ENCODE results near the gene CAMSAP1. TPM values are rescaled to one million over a fixed set of nuclear protein-coding genes. Genes with fewer than 3 reads are reported as not detected.

Gene CAMSAP1
- total RNA-seq, 4 donors from 2014 or later, result 15.6 to 61.2 (median 43.2) TPM

DNA sequence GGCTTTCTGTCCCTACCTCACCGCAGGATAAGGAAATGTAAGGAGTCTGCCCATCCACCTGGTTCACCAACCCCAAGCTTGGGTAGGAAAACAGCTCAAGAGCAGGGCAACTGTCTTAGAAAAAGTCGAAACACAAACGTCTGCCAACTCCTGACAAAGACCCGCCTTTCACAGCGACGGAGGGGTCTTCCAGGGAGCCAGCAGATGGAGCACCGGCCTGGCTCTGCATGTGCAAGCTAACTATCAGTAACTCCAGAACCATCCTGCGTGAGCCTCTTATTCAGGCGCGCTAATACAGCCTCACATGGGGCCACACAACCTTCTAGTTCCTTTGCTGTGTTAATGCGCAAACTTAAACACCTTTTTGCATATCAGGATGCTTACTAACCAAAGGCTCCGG is 26.9 kb downstream of the CAMSAP1 start:
- DNase-seq, result no peak
- H3K27ac ChIP-seq, result no peak overlapping the region

DNA sequence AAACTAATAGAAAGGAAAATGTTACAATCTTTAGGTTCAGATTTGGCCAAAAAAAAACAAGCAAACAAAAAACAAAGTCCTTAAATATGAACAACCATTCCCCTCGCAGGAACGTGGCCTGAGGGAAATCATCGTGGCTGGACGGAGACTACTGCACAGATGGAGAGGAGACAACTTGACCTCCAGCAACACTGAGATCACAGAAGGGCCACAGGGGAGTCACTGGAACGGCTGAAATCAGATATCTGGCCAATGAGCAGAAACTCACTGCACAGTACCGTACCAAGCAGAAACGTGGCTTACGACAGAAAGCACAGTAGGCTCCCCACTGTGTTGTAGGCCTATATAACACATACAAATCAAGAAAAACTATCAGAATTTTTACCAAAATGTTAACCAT is 27.7 kb downstream of the CAMSAP1 start:
- intact Hi-C loops (cut with DNase I; ENCODE audit: low total_unique reads), result no loop called here
- no peak for TF ChIP-seq POLR2A (IDR thresholded peaks at IDR 0.05)
- TF ChIP-seq, protein P1, sequence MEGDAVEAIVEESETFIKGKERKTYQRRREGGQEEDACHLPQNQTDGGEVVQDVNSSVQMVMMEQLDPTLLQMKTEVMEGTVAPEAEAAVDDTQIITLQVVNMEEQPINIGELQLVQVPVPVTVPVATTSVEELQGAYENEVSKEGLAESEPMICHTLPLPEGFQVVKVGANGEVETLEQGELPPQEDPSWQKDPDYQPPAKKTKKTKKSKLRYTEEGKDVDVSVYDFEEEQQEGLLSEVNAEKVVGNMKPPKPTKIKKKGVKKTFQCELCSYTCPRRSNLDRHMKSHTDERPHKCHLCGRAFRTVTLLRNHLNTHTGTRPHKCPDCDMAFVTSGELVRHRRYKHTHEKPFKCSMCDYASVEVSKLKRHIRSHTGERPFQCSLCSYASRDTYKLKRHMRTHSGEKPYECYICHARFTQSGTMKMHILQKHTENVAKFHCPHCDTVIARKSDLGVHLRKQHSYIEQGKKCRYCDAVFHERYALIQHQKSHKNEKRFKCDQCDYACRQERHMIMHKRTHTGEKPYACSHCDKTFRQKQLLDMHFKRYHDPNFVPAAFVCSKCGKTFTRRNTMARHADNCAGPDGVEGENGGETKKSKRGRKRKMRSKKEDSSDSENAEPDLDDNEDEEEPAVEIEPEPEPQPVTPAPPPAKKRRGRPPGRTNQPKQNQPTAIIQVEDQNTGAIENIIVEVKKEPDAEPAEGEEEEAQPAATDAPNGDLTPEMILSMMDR (IDR thresholded peaks at IDR 0.05), result no peak

More for the DNA sequence above, 26.9 kb downstream of the CAMSAP1 start:
- no peaks in the 10 kb centered on the region for H3K27me3 ChIP-seq
- intact Hi-C loops (cut with DNase I; ENCODE audit: low total_unique reads), result no loop called here
- H3K4me1 ChIP-seq, result peaks cover 7 to 9% of the 10 kb centered on the region in 2 donors
- no peaks in the 10 kb centered on the region for H3K9me3 ChIP-seq
- no peaks in the 10 kb centered on the region for H3K36me3 ChIP-seq
- TF ChIP-seq, protein P1 (IDR thresholded peaks at IDR 0.05), result no peak
- TF ChIP-seq POLR2A (IDR thresholded peaks at IDR 0.05), result no peak
- no peak overlapping the region for H3K4me3 ChIP-seq

DNA sequence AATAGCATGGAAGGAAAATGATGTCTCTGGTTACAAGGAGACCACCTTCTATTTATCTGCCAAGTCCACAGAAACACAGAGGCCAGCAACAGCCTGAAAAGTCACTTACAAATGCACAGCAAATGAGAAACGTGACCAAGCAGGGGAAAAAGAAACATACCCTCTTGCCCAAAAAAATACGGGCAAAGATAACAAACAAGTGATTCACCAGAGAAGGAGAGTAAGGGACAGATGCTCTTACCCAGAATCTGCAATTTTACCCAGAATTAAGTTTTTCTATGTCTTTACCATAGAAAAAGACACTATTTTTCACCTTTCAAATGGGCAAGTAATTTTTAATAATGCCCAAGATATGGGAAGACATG is 28.1 kb downstream of the CAMSAP1 start:
- no peak for DNase-seq
- H3K27me3 ChIP-seq, result no peaks in the 10 kb centered on the region
- no peaks in the 10 kb centered on the region for H3K9me3 ChIP-seq
- intact Hi-C loops (cut with DNase I; ENCODE audit: low total_unique reads), result no loop called here
- no peaks in the 10 kb centered on the region for H3K4me1 ChIP-seq
- no peak overlapping the region for H3K4me3 ChIP-seq
- no peak overlapping the region for H3K27ac ChIP-seq
- TF ChIP-seq POLR2A (IDR thresholded peaks at IDR 0.05), result no peak
- TF ChIP-seq, protein P1 (IDR thresholded peaks at IDR 0.05), result no peak
- no peaks in the 10 kb centered on the region for H3K36me3 ChIP-seq

More for the DNA sequence above, 27.7 kb downstream of the CAMSAP1 start:
- H3K4me3 ChIP-seq, result no peak overlapping the region
- no peaks in the 10 kb centered on the region for H3K36me3 ChIP-seq
- peaks cover under 1 to 1% of the 10 kb centered on the region in 2 donors for H3K4me1 ChIP-seq
- H3K9me3 ChIP-seq, result no peaks in the 10 kb centered on the region
- no peak overlapping the region for H3K27ac ChIP-seq
- DNase-seq, result no peak
- no peaks in the 10 kb centered on the region for H3K27me3 ChIP-seq

DNA sequence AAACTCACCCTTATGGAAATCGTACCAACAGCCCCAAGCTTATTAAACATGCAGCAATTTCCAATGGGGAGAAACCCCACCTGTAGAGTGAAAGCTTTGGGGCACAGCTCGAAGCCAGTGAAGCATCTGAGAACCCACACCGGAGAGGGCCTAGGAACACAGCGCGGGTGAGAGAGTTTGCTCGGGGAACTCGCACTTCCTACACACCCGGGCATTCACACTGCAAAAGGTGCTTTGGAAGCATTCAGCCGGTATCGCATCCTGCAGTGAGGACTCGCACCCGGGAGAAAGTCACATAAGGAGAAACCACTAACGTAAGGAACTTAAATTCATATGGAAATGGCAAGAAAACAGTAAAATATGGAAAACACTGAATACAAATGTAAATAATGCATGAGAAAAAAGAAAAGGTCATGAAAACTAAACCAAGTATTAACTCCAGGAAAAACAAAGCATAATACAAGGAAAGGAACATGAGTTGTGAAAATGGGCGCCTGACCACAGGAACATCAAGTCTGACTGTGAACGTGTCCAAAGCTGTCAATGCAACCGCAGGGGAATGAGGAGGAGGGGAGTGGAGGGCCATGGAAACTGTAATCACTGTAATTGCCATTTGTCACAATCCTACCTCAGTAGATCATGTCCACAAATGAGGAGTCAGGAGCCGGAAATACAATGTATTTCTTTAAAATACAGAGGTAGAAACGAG is 28.7 kb downstream of the CAMSAP1 start:
- no peak overlapping the region for H3K4me3 ChIP-seq
- DNase-seq, result no peak
- TF ChIP-seq, protein P1 (IDR thresholded peaks at IDR 0.05), result no peak
- no peak for TF ChIP-seq POLR2A (IDR thresholded peaks at IDR 0.05)
- no peaks in the 10 kb centered on the region for H3K36me3 ChIP-seq
- no peaks in the 10 kb centered on the region for H3K9me3 ChIP-seq
- no peak overlapping the region for H3K27ac ChIP-seq
- no peaks in the 10 kb centered on the region for H3K4me1 ChIP-seq
- no peaks in the 10 kb centered on the region for H3K27me3 ChIP-seq
- intact Hi-C loops (cut with DNase I; ENCODE audit: low total_unique reads), result no loop called here

DNA sequence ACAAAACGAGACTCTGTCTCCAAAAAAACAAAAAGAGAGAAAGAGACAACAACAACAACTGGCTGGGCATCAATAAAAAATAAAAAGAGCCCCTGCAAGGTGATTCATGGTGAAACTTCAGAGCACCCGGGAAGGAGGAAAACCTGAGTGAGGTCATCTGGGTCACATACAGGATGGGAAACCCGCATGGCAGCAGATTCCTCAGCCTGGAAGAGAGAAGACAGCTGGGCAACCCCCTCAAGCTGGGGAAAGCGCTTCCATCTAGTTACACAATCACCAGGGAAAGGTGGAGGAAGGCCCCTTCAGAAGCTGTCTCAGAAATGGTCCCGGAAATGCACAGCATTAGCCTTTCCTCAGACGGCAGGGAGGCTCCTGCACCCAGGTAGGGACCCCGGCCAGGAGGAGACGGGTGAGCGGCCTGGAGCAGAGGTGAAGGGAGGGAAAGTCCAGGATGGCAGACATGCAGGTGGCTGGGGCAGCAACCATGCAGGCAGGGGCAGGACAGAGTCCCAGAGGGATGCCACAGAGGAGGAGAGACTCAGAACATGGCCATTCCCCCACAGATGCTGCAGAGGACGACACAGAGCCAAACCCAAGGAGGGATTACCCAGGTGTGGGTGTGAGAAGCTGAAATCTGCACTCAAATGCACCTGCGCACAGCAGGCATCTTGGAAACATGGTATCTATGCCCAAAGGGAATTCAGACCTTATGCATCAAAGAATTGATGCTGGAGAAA is 29.4 kb downstream of the CAMSAP1 start:
- H3K4me3 ChIP-seq, result no peak overlapping the region
- no peaks in the 10 kb centered on the region for H3K4me1 ChIP-seq
- DNase-seq, result no peak
- no peak for TF ChIP-seq POLR2A (IDR thresholded peaks at IDR 0.05)
- TF ChIP-seq, protein P1 (IDR thresholded peaks at IDR 0.05), result no peak
- no peak overlapping the region for H3K27ac ChIP-seq
- H3K27me3 ChIP-seq, result no peaks in the 10 kb centered on the region
- intact Hi-C loops (cut with DNase I; ENCODE audit: low total_unique reads), result no loop called here
- H3K9me3 ChIP-seq, result no peaks in the 10 kb centered on the region
- no peaks in the 10 kb centered on the region for H3K36me3 ChIP-seq
